Right atrium auricular region (tissue), 2 donors: ENCODE measurements around the gene CELA2A. TPM values are rescaled to one million over a fixed set of nuclear protein-coding genes. Genes with fewer than 3 reads are reported as not detected.
A peak's percentile ranks its signal among the peaks of the same experiment; 100 is the strongest.

Experiments
- DNase-seq: peaks from one replicate; pipeline ENCODE4 v3.0.0-alpha.2; 2019; ENCODE audit warnings: low spot score
- H3K27ac ChIP-seq, 2 donors: fragments of 200-600 bp; sonication (generic); 1 replicate in 1 of 2; 2 replicates in 1 of 2; pipeline ENCODE4 v1.5.1; 2016 to 2019
- H3K27me3 ChIP-seq, 2 donors: fragments of 200-600 bp; sonication (generic); one replicate each; pipeline versions ENCODE4 v1.5.1 to v1.6.0; 2017 to 2019
- H3K36me3 ChIP-seq: fragments of 200-600 bp; sonication (generic); one replicate; pipeline ENCODE4 v1.5.1; 2016
- H3K4me1 ChIP-seq, 2 donors: fragments of 200-600 bp; sonication (generic); one replicate each; pipeline versions ENCODE4 v1.5.1 to v1.6.0; 2017 to 2019
- H3K4me3 ChIP-seq, 2 donors: fragments of 200-600 bp; sonication (generic); 1 replicate in 1 of 2; 2 replicates in 1 of 2; pipeline ENCODE4 v1.5.1; 2017 to 2019; ENCODE audit warnings: mild to moderate bottlenecking in 1 of 2, moderate library complexity in 1 of 2
- H3K9me3 ChIP-seq, 2 donors: fragments of 200-600 bp; sonication (generic); one replicate each; pipeline ENCODE4 v1.5.1; 2019
- CTCF ChIP-seq, 2 donors: fragments of 200-600 bp; sonication (generic); IDR thresholded peaks; one replicate each; pipeline ENCODE4 v1.5.1; 2019; ENCODE audit warnings: antibody characterized with exemption in 2 of 2
- total RNA-seq, 2 donors: library from RNA; depleted of rRNA; stranded (reverse); fragments of >200 nt; gene quantifications; one replicate each; pipeline ENCODE4 v1.1.0, GENCODE V29; 2016

The CELA2A gene
- total RNA-seq, 2 donors from 2014 or later = not detected

GRCh38 chr1:15414445-15414983, 42.0 kb upstream of the CELA2A start:
- Histone ChIP-seq H3K9me3 (no peaks in the 10 kb centered on the region), H3K36me3 (no peaks in the 10 kb centered on the region), H3K4me1 (peaks cover 0 to 79% of the 10 kb centered on the region in 2 donors), H3K27me3 (no peaks in the 10 kb centered on the region), H3K4me3 (no peak overlapping the region), H3K27ac (no peak overlapping the region)
- TF ChIP-seq CTCF (IDR thresholded peaks at IDR 0.05) = no peak
- DNase-seq = no peak

GRCh38 chr1:15417059-15417934, 39.2 kb upstream of the CELA2A start:
- no peaks in the 10 kb centered on the region for H3K36me3 ChIP-seq
- no peaks in the 10 kb centered on the region for H3K9me3 ChIP-seq
- H3K27me3 ChIP-seq = no peaks in the 10 kb centered on the region
- peaks cover 0 to 60% of the 10 kb centered on the region in 2 donors for H3K4me1 ChIP-seq
- no peak for DNase-seq
- peak overlapping the region; percentile 50 to 62 for H3K27ac ChIP-seq
- no peak for TF ChIP-seq CTCF (IDR thresholded peaks at IDR 0.05)
- H3K4me3 ChIP-seq = no peak overlapping the region

- Histone ChIP-seq H3K36me3 (no peaks in the 10 kb centered on the region), H3K9me3 (no peaks in the 10 kb centered on the region), H3K27ac (no peak overlapping the region), H3K27me3 (no peaks in the 10 kb centered on the region), H3K4me1 (peaks cover 0 to 44% of the 10 kb centered on the region in 2 donors), H3K4me3 (no peak overlapping the region)
- no peak for TF ChIP-seq CTCF (IDR thresholded peaks at IDR 0.05)
- DNase-seq = no peak
These were observed 37.6 kb upstream of the CELA2A start for GRCh38 chr1:15418806-15419515.

GRCh38 chr1:15420853-15421465, 35.6 kb upstream of the CELA2A start:
- H3K9me3 ChIP-seq = no peaks in the 10 kb centered on the region
- no peaks in the 10 kb centered on the region for H3K27me3 ChIP-seq
- no peak overlapping the region for H3K4me3 ChIP-seq
- no peak for TF ChIP-seq CTCF (IDR thresholded peaks at IDR 0.05)
- no peaks in the 10 kb centered on the region for H3K36me3 ChIP-seq
- H3K27ac ChIP-seq = no peak overlapping the region
- H3K4me1 ChIP-seq = peaks cover 0 to 31% of the 10 kb centered on the region in 2 donors
- DNase-seq = no peak

GRCh38 chr1:15422871-15423270, 33.7 kb upstream of the CELA2A start:
- H3K4me3 ChIP-seq = no peak overlapping the region
- no peak for TF ChIP-seq CTCF (IDR thresholded peaks at IDR 0.05)
- H3K27me3 ChIP-seq = no peaks in the 10 kb centered on the region
- H3K9me3 ChIP-seq = no peaks in the 10 kb centered on the region
- no peak overlapping the region for H3K27ac ChIP-seq
- peaks cover 0 to 24% of the 10 kb centered on the region in 2 donors for H3K4me1 ChIP-seq
- DNase-seq = no peak
- H3K36me3 ChIP-seq = no peaks in the 10 kb centered on the region
